ENCODE measurements around the gene CCNB1IP1.

- TF ChIP-seq CTCF (IDR thresholded peaks at IDR 0.05; ENCODE audit: low read length) (no peak), EZH2 (IDR thresholded peaks at IDR 0.05; ENCODE audit: borderline replicate concordance, low read length) (no peak)
Measured at GRCh38 chr14:20302042-20302755, 30.9 kb downstream of the CCNB1IP1 start.

Data from OCI-LY1 (cell line).